CD4-positive, alpha-beta T cell treated with Interleukin-17A for 1 hour (primary cell): ENCODE data around the gene TNFSF11.

ENCODE experiments used
- DNase-seq: peaks from one replicate; pipeline ENCODE4 v3.0.0-alpha.2; 2020

TNFSF11 gene

DNA sequence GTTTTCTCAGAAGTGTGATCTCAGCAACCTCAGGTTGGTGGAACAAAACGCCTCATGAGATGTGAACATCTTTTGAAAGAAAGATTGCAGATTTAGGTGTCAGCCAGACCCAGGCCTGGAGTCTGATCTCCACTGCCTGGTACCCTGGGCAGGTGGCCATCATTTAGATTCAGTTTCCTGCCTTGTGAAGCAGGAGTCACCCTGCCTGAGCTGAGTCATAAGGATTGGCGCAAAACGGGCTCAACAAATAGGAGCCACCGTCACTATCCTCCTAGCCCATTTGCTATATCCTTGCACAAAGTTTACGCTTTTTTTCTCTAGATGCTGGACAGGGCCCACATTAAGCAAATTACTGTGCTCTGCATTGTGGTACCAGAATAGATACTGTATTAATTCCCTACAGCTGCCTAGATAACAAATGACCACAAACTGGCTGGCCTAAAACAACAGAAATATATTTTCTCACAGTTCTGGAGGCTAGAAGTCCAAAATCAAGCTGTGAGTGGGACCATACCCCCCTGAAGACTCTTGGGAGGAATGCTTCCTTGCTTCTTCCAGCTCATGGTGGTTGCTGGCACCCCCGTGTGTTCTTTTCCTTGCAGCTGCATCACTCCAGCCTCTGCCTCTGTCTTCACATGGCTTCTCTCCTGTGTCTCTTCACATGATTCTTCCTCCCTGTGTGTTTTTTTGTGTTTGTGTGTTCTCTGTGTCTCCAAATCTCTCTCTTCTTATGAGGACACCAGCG, 38.2 kb downstream of the TNFSF11 start:
- DNase-seq: no peak

GRCh38 chr13:42614436-42615035, 40.6 kb downstream of the TNFSF11 start:
- no peak for DNase-seq

DNA sequence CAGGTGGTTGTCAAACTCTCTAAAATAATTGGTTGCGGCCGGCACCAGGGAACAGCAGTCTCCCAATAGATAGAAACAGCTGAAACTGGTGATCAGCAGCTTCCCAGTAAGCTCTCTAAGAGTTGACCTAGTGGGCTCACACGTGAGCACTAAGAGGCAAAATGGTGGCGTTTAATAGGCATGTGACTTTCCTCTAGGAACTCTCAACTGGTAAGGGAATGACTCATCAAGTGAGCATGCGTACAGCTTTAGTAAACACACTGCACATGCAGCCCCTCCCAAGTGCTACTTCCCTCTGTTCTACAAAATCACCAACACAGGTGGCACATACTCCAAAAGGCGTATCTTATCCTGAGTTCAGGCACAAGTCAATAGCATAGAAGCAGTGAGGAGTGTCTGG, 41.7 kb downstream of the TNFSF11 start:
- no peak for DNase-seq

DNA sequence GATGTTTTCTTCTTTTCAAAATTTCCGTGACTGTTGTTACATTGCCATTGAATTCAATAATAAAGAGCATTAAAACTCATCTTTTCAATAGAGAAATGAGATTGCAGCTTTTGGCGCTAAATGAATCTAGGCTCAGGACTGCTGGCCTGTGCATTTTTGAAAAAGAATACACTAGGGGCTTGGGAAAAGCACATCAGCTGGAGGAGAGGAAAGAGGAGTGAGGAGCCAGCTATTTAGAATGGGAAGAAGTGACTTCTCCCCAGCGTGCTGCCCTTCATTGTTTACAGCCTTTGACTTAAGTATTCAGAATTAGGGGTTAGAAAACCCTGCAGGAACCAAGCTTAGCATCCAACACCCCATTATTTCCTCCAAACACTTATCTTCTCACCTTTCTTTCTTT, 43.3 kb downstream of the TNFSF11 start:
- no peak for DNase-seq

- DNase-seq: no peak
Observed at GRCh38 chr13:42623916-42624315, 50.0 kb downstream of the TNFSF11 start.

DNA sequence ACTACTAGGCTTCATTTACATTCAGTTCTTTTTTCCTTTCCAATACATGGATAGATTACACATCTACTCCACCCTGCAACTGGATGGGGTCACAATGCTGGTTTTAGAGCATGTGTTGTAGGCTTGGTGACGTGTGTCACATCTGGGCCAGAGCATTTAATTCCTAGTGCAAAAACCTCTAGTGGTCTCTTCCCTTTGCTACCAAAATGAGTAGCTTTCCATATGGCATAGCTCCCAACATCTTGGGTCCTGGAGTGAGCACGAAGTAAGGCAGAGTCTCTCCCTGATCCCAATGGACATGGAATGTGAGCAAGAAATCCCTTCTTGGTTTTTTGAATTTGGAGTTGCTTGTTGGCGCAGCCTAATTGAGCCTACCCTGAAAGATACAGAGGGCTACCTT, 51.7 kb downstream of the TNFSF11 start:
- DNase-seq: no peak

- no peak for DNase-seq
Observed at GRCh38 chr13:42626176-42626860, 52.4 kb downstream of the TNFSF11 start.

- no peak for DNase-seq
Observed at GRCh38 chr13:42628666-42629065, 54.7 kb downstream of the TNFSF11 start.

- no peak for DNase-seq
Observed at GRCh38 chr13:42631181-42631580, 57.2 kb downstream of the TNFSF11 start.

DNA sequence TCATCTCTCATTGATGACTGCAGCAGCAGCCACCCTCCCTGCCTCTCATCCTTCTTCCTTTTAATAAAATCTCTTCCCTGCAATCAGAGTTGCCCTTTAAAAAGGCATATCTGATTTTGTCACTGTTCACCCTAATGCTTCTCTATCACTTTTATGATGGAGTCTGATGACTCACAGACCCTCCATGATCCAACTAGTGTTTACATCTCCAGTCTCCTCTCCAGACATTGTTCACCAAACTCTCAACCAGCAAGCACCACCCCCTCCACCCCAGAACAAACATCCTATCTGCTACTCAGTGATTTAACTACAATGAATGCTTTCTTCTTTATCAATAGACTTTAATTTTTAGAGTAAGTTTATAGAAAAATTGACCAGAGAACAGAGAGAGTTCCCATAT, 59.5 kb downstream of the TNFSF11 start:
- no peak for DNase-seq

DNA sequence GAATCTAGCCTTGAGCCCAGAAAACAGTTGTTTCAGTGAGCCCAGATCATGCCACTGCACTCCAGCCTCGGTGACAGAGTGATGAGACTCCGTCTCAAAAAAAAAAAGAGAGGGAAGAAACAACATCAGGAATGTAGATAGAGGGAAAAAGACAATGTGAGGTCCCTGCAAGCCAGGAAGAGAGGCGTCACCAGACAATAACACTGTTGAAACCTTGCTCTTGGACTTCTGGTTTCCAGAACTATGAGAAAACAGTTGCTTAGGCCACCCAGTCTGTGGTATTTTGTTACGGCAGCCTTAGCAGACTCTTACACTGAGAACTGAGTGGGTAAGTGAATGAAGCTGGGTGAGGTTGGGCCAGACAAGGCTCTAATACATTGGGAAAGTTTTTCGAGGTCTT, 64.1 kb downstream of the TNFSF11 start:
- DNase-seq: no peak

GRCh38 chr13:42638886-42639285, 64.9 kb downstream of the TNFSF11 start:
- DNase-seq: no peak

GRCh38 chr13:42643076-42643475, 69.1 kb downstream of the TNFSF11 start:
- DNase-seq: no peak

DNA sequence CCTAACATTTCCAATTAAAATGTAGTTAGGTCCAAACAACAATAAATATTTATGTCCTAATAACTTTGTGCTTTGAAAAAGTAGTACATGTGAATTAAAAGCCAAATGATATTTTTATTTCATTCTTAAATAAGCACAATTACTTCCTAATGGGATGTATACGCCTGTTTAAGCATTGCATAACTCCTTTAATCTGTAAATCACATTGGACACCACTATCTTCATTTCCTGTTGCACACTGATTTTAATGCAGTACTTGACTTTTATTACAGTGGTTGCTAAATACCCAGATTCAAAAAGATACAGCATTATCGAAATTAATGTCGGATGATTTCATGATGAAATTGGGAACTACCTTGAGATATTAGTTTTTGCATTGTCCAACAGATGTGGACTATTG, 70.9 kb downstream of the TNFSF11 start:
- no peak for DNase-seq

- DNase-seq: no peak
Observed at GRCh38 chr13:42645717-42646116, 71.8 kb downstream of the TNFSF11 start.

GRCh38 chr13:42649141-42649540, 75.2 kb downstream of the TNFSF11 start:
- DNase-seq: no peak

DNA sequence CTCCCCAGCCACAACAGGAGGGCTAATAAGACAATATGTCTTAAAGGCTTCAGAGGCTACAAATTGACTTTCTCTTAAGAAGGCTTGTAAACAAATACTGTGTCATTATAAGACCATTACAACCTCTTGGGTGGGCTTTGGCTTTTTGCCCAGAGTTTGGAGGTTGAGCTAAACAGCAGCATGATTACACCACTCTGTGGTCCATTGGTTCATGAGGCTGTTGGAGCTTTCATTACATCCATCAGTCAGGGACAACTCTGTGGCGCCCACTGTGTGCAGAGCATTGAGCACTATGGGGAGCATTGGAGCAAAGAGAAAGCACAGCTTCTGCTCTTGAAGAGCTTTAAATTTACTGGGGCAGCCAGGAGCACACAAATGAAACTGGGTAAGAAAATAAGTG, 75.9 kb downstream of the TNFSF11 start:
- DNase-seq: no peak

DNA sequence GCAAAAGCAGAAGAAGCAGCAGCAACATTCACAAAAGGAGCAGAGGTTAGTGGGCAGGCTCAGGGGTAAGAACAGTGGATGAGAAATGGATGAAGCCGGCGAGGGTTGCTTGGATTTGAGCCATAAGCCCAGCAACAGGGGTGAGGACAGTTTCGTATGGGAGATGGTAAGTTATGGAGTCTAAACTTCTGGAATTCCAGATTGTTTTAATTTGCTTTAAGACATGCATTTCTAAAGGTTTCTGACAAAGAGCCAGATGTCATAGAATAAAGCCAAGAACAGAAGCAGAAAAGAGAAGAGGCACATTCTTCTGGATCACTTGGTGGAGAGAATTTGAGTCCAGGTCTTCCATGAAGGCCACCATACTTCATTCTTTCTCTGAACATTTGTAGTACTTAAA, 76.6 kb downstream of the TNFSF11 start:
- no peak for DNase-seq

DNA sequence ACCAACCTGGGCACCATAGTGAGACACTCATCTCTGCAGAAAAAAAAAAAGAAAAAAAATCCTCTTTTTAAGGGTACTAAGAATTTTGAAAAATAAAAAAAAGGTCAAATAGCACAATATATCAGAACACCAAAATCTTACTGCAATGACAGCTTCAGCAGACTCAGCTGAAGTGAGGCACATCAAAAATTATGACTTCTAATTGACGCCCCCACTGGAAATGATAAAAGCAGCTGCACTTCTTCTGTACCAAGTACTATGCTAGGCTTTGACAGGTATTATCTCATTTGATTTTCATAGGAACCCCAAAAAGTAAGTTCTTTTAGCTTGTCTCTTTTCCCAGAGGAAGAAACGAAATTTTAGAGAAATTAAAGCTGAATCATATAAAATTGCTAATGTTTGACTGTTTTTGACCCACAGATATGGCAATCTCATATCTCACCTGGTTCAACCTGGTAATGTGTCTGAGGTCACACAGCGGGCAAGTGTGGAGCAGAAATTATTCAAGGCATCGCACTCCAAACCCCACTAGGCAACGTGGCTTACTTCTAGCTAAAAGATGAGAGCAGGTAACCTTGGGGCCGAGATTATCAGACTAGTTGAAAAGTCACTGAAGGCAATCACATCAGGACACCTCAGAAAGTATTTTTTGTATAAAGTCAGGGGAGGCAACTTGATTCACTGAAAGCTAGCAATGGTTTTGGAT, 78.1 kb downstream of the TNFSF11 start:
- no peak for DNase-seq

GRCh38 chr13:42652642-42653415, 78.9 kb downstream of the TNFSF11 start:
- DNase-seq: no peak

DNA sequence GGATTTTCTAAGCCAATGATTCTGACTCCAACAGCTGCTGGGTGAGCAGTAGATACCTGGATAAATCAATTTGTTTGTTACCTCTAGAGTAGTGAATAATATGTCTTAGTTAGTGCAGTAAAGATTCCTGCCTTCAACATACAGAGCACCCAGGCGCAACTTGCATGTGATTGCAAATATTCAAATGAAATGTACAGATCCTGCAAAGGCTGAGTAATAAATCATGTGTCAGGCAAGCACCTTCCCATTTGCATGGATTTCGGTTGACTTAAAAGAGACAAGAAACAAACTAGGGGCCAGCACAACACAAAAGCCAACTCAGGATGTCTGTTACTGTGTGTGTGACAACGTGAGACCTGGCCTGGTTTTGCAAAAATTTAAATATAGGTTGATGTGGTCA, 79.7 kb downstream of the TNFSF11 start:
- no peak for DNase-seq

- DNase-seq: no peak
Observed at GRCh38 chr13:42654212-42654611, 80.3 kb downstream of the TNFSF11 start.

GRCh38 chr13:42654722-42655121, 80.8 kb downstream of the TNFSF11 start:
- no peak for DNase-seq
